COR-L47 (cell line): ENCODE measurements around the gene ZBTB40.

Experiments
- DNase-seq: peaks from one replicate; lab custom pipeline; 2025; lab: John Stamatoyannopoulos, UW

ZBTB40 gene, protein sequence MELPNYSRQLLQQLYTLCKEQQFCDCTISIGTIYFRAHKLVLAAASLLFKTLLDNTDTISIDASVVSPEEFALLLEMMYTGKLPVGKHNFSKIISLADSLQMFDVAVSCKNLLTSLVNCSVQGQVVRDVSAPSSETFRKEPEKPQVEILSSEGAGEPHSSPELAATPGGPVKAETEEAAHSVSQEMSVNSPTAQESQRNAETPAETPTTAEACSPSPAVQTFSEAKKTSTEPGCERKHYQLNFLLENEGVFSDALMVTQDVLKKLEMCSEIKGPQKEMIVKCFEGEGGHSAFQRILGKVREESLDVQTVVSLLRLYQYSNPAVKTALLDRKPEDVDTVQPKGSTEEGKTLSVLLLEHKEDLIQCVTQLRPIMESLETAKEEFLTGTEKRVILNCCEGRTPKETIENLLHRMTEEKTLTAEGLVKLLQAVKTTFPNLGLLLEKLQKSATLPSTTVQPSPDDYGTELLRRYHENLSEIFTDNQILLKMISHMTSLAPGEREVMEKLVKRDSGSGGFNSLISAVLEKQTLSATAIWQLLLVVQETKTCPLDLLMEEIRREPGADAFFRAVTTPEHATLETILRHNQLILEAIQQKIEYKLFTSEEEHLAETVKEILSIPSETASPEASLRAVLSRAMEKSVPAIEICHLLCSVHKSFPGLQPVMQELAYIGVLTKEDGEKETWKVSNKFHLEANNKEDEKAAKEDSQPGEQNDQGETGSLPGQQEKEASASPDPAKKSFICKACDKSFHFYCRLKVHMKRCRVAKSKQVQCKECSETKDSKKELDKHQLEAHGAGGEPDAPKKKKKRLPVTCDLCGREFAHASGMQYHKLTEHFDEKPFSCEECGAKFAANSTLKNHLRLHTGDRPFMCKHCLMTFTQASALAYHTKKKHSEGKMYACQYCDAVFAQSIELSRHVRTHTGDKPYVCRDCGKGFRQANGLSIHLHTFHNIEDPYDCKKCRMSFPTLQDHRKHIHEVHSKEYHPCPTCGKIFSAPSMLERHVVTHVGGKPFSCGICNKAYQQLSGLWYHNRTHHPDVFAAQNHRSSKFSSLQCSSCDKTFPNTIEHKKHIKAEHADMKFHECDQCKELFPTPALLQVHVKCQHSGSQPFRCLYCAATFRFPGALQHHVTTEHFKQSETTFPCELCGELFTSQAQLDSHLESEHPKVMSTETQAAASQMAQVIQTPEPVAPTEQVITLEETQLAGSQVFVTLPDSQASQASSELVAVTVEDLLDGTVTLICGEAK

DNA sequence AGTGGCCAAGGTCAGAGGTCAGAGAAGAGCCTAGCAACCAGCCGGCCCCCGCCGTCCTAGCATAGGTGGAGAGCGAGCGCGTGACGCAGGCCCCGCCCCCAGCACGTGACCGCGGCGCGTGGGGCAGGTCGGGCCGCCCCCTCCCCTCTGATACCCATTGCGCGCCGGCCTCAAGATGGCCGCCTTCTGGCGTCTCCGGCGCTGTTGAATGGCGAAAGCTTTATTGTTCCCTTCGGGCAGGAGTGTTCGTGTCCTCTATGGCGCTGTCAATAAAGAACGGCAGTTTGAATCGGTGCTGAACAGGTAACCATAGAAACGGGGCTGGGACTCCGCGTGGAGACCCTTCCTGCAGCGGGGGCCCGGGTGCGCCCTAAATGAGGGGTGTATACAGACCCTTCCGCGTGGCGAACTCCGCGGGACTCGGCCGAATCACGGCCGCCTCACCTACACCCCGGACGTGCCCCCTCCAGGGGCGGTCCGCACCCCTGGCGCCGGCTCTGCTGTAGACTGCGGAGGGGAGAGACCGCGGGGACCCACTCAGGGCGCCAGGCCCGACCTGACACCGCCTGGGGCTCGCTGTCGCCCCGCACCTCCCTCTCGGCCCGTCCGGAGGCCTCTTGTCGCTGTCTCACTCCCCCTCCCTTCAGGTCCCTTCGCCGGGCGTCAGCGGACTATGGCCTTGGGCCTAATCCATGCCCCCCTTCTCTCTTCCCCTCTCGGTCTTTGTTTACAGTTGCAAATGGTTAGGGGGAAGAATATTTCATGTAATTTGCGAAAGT lies at the start of gene ZBTB40:
Gene ZBTB40 (plus strand): TSS at position 150 of the 779 bp plus-strand sequence. CDS start 38,098 bp downstream, outside the sequence.
- DNase-seq: peak; percentile 96

DNA sequence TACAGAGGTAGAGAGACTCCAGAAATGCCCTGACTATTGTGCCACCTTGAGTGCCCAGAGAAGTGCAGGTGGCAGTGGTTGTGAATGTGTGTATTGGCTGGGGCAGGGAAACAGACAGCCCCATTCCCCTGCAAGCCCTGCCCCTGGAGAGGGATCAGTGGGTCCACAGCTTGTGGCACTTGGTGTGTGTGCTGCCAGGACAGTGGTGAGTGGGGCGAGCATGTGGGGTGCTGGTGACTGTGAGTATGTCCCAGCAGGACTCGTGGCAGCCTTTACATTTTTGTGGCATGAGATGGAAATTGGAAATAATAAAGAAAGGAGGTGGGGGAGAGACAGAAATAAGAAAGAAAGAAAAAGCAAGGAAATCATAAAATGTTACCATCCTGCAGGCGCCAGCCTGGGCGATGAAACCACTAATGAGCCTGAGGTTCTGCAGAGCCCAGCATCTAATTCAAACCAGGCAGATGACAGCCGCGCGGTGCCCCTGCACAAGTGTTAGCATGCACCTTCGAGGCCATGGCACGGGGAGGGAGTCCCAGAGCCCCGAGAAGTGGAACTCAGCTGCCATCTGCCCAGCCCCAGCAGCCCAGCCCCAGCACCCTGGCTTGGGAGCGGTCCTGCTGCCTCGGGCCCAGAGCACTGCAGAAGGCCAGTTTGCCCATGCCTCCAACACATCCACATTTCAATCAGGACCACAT lies 49.1 kb upstream of the ZBTB40 start:
- DNase-seq: no peak

DNA sequence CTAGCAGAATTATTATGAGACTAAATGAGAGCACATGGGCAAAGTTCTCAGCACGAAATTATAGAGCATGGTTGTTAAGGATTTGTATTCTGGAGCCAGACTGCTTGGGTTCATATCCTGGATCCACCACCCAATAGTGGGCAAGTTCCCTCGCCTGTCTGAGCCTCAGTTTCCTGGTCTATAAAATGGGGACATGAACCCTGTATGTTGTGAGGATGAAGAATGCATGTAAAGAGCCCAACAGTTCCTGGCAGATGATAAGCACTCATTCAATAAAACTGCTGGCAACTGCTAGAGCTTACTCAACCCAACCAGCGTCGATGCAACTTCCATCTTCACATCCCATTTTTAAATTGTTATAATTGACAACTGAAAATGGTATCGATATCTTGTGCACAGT lies 47.2 kb upstream of the ZBTB40 start:
- no peak for DNase-seq

DNA sequence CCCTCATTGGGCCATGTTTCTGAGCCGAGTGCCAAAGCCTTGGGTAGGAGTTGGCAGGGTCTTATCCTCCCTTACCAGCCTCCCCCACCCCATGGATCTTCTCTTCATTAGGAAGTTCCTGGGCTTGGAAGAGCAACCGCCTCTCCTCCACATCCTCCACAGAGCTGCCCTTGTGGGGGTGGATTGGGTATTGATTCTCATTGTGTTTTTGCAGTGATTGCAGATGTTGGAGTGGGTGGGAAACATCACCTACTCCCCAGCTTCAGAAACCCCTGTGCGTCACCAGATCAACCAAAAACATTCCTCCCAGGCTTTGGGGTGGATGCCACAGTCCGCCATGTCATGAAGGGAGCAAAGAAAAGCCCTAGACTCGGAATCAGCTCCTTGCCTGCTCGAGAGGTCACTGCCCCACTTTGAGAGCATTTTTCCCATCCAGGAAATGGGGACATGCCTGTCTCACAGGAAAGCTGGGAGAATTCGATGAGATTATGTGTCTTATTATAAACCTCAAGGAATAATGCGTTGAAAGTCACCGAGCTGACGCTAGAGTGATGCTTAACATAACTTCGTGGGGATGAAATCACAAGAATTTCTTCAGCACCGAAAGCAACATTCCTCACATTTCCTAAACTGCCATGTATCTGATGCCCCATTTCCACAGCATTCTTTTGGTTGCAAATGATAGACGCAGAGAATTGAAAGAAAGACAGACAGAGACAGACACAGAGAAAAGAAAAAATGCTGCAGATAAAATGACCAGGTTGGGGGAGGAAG lies 44.7 kb upstream of the ZBTB40 start:
- no peak for DNase-seq

DNA sequence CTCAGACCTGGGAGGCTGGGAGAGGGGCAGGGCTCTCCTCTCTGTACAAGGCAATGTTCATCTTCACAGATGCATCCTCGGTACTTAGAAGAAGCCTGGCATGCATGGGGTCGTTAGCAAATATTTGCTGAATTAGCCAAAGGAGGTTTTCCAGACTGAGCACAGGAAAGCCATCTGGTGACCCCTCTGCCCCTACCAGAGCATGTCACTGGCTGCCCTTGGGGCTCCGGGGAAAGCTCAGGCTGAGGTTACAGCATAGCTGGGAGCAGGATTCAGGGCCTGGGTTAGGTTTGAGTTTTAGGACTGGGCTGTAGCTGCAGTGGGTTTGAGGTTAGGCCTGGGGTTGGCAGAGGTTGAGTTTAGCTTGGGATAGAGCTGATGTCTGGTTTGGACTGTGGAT lies 43.4 kb upstream of the ZBTB40 start:
- DNase-seq: no peak

DNA sequence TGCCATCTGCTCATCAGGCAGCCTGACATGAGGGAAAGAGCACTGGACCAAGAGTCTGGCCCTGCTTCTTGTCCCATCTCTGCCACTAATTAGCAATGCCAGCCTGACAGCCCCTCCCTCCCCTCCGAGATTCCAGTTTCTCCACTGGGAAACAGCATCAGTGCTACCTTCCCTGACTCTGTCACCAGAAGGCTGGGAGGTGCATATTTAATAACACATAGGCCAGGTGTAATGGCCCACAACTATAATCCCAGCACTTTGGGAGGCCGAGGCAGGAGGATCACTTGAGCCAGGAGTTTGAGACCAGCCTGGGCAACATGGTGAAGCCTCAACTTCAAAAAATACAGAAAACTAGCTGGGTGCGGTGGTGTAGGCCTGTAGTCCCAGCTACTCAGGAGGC lies 41.2 kb upstream of the ZBTB40 start:
- no peak for DNase-seq

DNA sequence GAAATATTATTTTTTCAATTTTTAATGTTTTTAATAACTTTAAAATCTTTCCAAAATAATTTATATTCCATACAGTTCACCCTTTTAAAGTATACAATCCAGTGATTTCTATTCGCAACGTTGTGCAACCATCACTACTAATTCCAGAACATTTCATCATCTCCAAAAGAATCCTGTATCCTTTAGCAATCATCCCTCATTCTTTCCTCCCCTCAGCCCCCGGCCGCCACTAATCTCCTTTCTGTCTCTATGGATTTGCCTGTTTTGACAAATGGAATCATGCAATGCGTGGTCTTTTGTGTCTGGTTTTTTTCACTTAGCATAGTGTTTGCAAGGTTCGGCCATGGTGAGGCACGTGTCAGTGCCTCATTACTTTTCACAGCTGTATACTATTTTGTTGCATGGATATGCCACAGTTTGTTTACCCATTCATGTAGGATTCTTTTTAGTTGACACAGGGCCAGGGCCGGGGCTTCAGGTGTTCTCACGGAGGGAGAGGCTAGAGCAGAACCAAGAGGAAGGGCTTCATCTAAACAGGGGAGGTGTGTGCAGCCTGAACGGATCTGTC lies 40.6 kb upstream of the ZBTB40 start:
- no peak for DNase-seq

DNA sequence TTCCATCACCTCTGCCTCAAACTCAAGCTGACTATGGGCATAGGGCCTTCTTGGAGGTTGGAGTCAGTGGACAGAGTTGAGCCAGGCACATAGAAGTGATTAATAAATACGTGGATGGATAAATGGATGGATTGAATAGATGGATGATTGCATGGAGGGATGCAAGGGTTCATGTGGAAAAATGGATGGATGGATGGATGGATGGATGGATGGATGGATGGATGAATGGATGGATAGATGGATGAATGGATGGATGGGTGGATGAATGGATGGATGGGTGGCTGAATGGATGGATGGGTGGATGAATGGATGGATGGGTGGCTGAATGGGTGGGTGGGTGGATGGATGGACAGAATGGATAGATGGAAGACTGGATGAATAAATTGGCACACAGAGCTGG lies 40.1 kb upstream of the ZBTB40 start:
- DNase-seq: no peak

DNA sequence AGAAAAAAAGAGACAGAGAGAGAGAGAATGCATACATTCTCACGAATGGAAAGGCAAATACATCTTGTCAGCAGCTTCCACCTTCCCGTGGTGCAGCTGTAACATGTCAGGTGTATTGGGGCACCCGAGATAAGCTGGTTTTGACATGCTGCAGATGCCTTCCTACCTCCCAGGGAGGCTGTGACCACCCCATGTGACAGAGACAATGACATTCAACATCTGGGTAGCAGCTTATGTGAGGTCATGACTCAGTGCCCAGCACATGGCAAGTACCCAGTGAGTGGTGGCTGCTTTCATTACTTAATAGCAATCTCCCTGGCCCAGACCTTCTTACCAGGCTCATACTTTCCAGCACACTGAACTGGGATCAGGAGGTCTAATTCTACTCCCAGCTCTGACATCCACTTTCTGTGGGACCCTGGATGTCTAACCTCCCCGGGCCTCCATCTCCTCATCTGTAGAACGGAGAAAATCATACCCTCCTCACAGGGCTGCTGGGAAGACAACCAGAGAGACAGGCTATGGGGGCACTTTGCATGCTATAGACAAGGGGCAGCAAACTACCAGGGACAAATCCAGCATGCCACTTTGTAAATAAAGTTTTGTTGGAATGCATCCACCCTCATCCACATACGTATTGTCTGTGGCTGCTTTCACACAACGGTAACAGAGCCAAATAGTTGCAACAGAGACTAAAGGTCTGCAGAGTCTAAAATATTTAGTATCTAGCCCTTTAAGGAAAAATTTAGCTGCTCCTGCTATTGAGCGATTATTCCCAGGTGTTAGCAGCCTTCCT lies 38.5 kb upstream of the ZBTB40 start:
- DNase-seq: no peak

DNA sequence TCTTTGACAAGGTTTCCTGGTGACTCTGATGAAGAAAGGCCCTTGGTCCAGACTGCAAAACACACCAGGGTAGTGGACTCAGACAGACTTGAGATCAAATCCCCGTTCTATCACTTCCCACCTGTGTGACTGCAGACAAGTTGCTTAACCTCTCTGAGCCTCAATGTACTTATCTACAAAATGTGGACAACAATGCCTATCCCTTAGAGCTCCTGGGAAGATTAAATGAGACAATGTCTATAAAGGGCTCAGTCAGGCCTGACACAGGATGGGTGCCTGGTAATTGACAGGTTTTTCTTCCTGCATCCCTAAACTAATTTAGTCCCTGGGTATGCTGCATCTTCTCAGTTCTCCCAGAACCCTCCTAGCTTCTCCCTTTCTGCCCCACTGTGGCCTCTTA lies 37.9 kb upstream of the ZBTB40 start:
- no peak for DNase-seq

DNA sequence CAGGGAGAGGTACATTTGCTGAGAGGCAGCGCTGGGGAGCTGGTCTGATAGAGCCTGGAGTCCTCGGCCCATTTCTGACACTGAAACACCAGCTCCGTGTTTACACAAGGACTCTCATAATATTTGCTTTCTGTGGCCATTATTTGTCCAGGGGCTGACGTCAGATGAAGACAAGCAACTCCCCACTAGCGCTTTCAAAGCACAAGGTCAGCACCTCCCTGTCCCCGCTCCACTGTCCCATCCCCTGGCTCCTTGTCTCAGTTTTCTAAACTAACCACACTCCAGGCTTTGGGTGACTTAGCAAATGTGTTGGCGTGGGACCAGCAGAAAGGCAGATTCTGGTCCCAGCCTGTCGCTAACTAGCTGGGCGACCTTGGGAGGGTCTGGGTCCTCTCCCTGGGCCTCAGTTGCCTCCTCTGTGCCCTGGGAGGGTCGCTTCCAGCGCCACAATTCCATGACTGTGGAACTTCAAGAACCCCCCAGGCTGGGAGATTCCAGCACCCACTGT lies 37.4 kb upstream of the ZBTB40 start:
- DNase-seq: peak; percentile 67

DNA sequence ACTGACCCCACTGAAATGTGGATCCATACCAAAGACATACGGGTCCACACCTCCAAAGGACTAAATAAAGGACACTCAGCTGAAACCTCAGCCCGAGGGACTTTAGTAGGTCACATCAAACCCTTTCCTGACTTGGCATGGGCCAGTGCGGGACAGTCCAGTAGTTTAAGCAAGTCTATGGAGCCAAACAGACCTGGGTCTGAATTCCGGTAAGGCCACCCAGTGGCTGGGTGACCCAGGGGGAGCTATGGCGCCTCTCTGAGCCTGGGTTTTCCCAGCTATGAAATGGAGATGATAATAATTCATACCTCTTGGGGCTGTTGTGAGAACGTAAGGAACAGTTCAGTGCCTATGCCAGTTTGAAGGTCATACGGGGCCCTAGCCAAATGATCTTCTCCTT lies 36.2 kb upstream of the ZBTB40 start:
- no peak for DNase-seq

DNA sequence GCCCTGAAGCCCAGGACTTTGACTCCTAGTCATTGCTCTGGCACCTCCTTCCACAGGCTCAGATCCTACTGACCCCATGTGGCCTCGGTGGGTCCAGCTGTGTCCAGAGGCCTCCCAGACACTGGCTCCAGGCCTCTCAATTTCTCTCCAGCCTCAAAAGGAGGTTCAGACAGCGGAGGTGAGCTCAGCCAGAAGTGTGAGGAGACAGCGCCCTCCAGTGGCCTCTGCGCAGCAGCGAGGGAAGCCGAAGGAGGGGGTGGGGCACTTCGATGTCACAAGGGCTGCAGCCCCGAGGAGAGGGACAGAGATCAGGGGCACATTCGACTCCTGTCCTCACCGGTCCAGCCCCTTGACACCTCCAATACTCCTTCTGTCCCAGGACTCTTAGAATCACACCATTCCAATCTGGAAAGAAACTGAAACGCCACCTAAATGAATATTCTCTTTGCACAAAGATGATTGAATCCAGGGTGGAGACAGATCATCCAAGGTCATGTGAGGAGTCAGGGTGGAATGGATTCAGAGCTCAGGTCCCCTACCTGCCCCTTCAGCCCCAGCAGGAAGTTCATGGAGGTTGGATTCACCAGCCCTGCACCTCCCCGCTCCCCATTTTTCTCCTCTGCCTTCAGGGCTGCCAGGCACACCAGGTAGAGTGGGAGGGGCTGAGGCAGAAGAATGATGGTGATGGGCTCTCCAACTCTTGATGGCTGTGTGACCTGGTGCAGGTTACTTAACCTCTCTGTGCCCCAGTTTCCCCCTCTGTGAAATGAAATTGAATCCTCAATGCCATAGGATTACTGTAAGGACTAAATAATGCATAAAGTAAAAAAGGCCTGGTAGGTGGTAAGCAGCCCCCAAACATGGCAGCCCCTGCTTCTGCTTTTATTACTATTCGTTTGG lies 34.8 kb upstream of the ZBTB40 start:
- DNase-seq: peak; percentile 87

DNA sequence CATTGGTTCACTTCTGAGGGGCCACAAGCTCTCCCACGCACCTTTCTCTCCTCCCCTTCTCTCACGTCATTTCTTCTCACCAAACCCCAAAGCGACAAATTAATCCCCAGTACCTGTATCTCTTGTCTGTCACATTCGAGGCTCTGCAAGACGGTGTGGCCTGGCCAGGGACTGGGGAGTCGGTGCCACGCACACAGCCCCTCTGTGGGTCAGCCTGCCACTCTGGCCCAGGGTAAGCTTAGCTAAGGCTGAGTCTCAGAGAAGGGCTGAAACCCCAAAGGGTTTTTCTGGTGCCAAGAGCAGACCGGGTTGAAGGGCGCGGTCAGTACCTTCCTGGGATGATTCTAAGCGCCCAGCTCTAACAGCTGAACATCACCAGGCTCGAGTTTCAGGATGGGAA lies 34.2 kb upstream of the ZBTB40 start:
- DNase-seq: no peak

DNA sequence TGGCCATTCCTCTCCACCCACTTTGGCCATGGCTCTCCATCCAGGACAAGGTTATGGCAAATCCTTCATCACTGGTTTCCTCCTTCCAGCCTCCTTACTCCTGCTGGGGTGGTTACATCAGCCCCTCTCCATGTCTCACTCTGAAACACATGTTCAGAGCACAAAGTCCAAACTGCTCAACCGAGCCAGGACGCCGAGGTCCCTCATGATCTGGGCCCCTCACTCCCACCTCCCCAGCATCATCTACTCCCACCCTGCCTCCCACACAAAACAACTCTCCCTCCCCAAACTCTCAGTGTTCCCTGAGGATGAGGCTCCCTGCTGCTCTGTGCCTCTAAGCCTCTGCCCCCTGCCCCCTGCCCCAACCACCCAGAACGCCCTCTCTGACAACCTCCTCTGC lies 33.3 kb upstream of the ZBTB40 start:
- no peak for DNase-seq

DNA sequence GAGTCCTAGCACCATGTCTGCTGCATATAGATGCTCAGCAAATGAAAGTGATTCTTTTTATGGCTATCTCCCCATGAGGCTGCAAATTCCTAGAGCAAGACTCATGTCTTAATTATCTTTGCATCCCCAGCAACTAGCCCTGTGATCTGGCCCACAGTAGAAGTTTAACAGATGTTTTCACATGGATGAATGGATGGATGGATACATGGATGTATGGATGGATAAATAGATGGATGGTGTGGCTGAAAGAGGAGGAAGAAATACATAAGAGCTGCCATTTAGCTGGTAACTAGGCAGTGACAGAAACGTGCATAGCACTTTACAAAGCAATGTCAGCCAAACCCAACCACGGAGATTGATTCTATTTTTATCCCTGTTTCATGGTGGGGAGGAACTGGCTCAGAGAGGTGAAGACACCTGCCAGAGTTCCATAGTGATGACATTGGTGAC lies 32.7 kb upstream of the ZBTB40 start:
- no peak for DNase-seq

DNA sequence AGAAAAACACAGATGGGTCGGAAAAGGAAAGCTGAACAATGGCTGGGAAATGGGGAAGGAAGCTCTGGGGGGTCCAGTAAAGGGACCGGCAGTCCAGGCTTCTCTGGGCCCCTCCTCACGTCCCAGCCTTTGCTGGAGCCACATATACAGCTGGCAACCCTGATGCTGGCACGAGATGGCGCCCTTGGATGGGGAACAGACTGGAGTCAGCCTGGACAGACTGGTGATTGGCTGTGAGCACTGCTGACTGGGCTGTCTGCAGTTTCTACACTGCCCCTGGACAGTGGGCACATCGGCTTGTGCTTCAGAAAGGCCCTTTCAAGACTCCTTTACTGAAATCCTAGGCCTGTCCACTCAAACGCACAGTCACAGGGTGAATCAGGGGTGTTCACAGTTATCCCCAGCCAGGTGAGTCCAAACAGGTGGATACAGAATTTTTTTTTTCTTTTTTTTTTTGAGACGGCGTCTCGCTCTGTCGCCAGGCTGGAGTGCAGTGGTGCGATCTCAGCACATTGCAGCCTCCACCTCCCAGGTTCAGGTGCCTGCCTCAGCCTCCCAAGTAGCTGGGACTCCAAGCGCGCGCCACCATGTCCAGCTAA lies 31.1 kb upstream of the ZBTB40 start:
- peak; percentile 74 for DNase-seq
